HepG2 (cell line): ENCODE data around the gene SLC2A11. TPM values are rescaled to one million over a fixed set of nuclear protein-coding genes. Genes with fewer than 3 reads are reported as not detected.

ENCODE experiments used
- CC2D1A ChIP-seq: sonication (generic); formaldehyde crosslinking; IDR thresholded peaks from 2 replicates; pipeline ENCODE4 v1.8.1; 2023; ENCODE audit warnings: mild to moderate bottlenecking, missing genetic modification reagents
- CENPBD1 ChIP-seq: sonication (generic); formaldehyde crosslinking; IDR thresholded peaks from 2 replicates; pipeline ENCODE4 v1.8.0; 2022; ENCODE audit warnings: missing genetic modification reagents, low read depth, mild to moderate bottlenecking, borderline replicate concordance
- ELF4 ChIP-seq: sonication (generic); formaldehyde crosslinking; IDR thresholded peaks from 2 replicates; pipeline ENCODE4 v1.5.0; 2020; ENCODE audit warnings: missing genetic modification reagents, mild to moderate bottlenecking, moderate library complexity, borderline replicate concordance
- MIER2 ChIP-seq: IDR thresholded peaks from 2 replicates; pipeline ENCODE4 v1.6.1; 2016; ENCODE audit warnings: missing biosample characterization, missing genetic modification reagents
- MTF1 ChIP-seq: sonication (generic); formaldehyde crosslinking; IDR thresholded peaks from 2 replicates; pipeline ENCODE4 v1.5.0; 2020; ENCODE audit warnings: missing genetic modification reagents
- NKX3-1 ChIP-seq: sonication (generic); formaldehyde crosslinking; IDR thresholded peaks from 2 replicates; pipeline ENCODE4 v1.5.0; 2020; ENCODE audit warnings: missing genetic modification reagents
- RARG ChIP-seq: sonication (generic); formaldehyde crosslinking; IDR thresholded peaks from 2 replicates; pipeline ENCODE4 v1.4.0; 2020; ENCODE audit warnings: low read depth, mild to moderate bottlenecking, missing genetic modification reagents
- TBX3 ChIP-seq: fragments of 450-650 bp; IDR thresholded peaks from 2 replicates; pipeline ENCODE4 v1.6.1; 2017; ENCODE audit warnings: antibody characterized with exemption, mild to moderate bottlenecking, inconsistent platforms, borderline replicate concordance
- YY1 ChIP-seq: IDR thresholded peaks from 2 replicates; pipeline ENCODE4 v1.6.1; 2011; ENCODE audit warnings: low read length, low read depth, moderate library complexity, mild to moderate bottlenecking; ENCODE audit not compliant: insufficient read depth, insufficient replicate concordance
- ZBTB4 ChIP-seq: sonication (generic); formaldehyde crosslinking; IDR thresholded peaks from 2 replicates; pipeline ENCODE4 v1.4.0; 2020; ENCODE audit warnings: missing genetic modification reagents, mild to moderate bottlenecking, borderline replicate concordance
- ZNF407 ChIP-seq: sonication (generic); formaldehyde crosslinking; IDR thresholded peaks from one replicate; pipeline ENCODE4 v1.5.1; 2020; ENCODE audit warnings: mild to moderate bottlenecking, missing genetic modification reagents; ENCODE audit errors: not compliant biosample characterization
- ZNF430 ChIP-seq: sonication (generic); formaldehyde crosslinking; IDR thresholded peaks from 2 replicates; pipeline ENCODE4 v1.9.0; 2021; ENCODE audit warnings: mild to moderate bottlenecking, missing genetic modification reagents
- ZNF451 ChIP-seq: sonication (generic); formaldehyde crosslinking; IDR thresholded peaks from 2 replicates; pipeline ENCODE4 v1.5.0; 2020; ENCODE audit warnings: mild to moderate bottlenecking, missing genetic modification reagents
- ZNF549 ChIP-seq: sonication (generic); formaldehyde crosslinking; IDR thresholded peaks from 2 replicates; pipeline ENCODE4 v1.5.0; 2020; ENCODE audit warnings: missing genetic modification reagents
- ZNF572 ChIP-seq: sonication (generic); formaldehyde crosslinking; IDR thresholded peaks from 2 replicates; pipeline ENCODE4 v1.5.1; 2020; ENCODE audit warnings: mild to moderate bottlenecking, missing genetic modification reagents
- ZNF597 ChIP-seq: sonication (generic); formaldehyde crosslinking; IDR thresholded peaks from 2 replicates; pipeline ENCODE4 v1.5.0; 2020; ENCODE audit warnings: missing genetic modification reagents
- polyA plus RNA-seq, 8 experiments: library from polyadenylated mRNA; depleted of rRNA in 3 of 8; stranded (reverse) in 7 of 8; unstranded in 1 of 8; fragments of >200 nt; fragmentation: Illumina TruSeq in 4 of 8; extraction: Trizol in 4 of 8; gene quantifications; 2 replicates each; pipeline versions ENCODE4 v1.2.1 to v1.2.3, GENCODE V29; 2011 to 2016; ENCODE audit warnings: low read depth in 4 of 8, missing spikeins in 1 of 8, mixed read lengths in 1 of 8; ENCODE audit not compliant: insufficient read depth in 1 of 8
- total RNA-seq, 5 experiments: library from RNA; depleted of rRNA; stranded (reverse); fragments of >200 nt; fragmentation: Illumina TruSeq; extraction: Trizol; gene quantifications; 2 replicates each; pipeline ENCODE4 v1.2.3, GENCODE V29; 2016; ENCODE audit warnings: low read depth in 1 of 5

Gene SLC2A11
- total and polyA plus RNA-seq, 2 of the 13 experiments (the other 11 are each of a cell fraction or from before 2014, with no cell fraction given): 15.2 to 15.4 TPM

- TF ChIP-seq ZNF407 (CRISPR knock-in tag): peak; percentile 8
- TF ChIP-seq ZNF451 (CRISPR knock-in tag): no peak
- no peak for TF ChIP-seq CC2D1A
- no peak for TF ChIP-seq TBX3
- TF ChIP-seq ZNF549: no peak
- no peak for TF ChIP-seq MTF1 (CRISPR knock-in tag)
- no peak; the same call in none of the 2 replicates for TF ChIP-seq ZNF430
- TF ChIP-seq RARG (CRISPR knock-in tag): no peak
- TF ChIP-seq CENPBD1 (CRISPR knock-in tag): no peak
- no peak for TF ChIP-seq ZBTB4 (CRISPR knock-in tag)
- no peak for TF ChIP-seq ZNF597
- TF ChIP-seq NKX3-1 (CRISPR knock-in tag): no peak
- no peak for TF ChIP-seq ZNF572 (CRISPR knock-in tag)
- TF ChIP-seq MIER2 (CRISPR knock-in tag): no peak
- TF ChIP-seq ELF4: no peak
- TF ChIP-seq YY1: no peak
Measured at GRCh38 chr22:23856721-23857605, 712 bp upstream of the SLC2A11 start (continued).
